GM21576 (cell line): Measurements from ENCODE around the gene DNMT1.
"Not testable (repeated sequence)": the region's sequence is repeated elsewhere in the genome, so short reads cannot be mapped to it uniquely, and the experiment has no call there.

ENCODE experiments used
- ATAC-seq: cut with Tn5 transposase; IDR thresholded peaks from one replicate; pipeline ENCODE4 v1.9.1; 2021; ENCODE audit warnings: mild to moderate bottlenecking, moderate library complexity; ENCODE audit not compliant: unreplicated experiment

The DNMT1 gene

GRCh38 chr19:10222201-10222890 lies 27.6 kb upstream of the DNMT1 start:
- no peak for ATAC-seq

DNA sequence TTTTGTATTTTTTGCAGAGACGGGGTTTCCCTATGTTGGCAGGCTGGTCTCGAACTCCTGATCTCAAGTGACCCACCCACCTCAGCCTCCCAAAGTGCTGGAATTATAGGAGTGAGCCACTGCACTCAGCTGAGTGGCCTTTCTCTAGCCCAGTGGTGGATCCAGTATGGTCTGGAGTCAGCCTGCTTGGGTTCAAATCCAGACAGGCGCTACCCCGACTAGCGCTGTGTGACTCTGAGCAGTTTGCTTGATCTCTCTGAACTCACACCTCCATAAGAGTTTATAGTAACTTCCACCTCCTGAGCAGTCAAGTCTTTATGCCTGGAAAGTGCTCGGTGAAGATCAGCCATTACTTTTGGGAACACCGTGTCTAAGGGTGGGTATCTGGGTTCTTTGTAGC lies 25.9 kb upstream of the DNMT1 start:
- ATAC-seq, result no peak

DNA sequence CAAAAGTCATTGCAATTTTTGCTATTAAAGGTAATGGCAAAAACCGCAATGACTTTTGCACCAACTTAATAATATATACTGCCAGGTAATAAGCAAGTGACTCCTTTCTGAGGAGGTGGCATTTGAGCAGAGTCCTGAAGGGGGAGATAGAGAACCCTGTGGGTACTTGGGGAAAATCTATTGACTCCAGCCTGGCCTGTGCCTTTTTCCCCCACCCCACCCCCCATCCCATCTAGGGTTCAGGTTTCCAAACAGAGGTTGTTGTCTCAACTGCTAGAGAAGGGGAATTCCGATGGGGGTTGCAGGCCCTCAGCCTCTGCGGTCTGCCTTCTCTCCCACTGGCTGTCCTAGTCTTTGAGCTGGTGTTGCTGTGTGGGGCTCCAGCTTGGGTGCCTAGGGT lies 24.9 kb upstream of the DNMT1 start:
- ATAC-seq, result no peak

GRCh38 chr19:10217085-10217484 lies 22.3 kb upstream of the DNMT1 start:
- ATAC-seq, result no peak

DNA sequence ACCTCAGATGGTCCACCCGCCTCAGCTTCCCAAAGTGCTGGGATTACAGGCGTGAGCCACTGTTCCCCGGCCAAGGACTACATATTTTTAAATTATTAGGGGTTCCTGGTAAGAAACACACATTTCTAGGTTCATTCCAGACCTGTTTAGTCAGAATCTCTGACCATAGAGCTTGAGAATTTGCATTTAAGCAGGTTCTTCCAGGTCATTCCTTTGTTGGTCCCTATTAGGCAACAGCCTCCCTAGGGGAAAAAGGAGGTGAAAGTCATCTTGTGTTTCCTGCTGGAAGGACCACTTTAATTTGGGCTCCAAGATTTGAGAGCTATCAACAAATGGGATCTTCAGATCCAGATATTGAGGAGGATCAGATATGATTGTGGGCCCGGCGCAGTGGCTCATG lies 20.0 kb upstream of the DNMT1 start:
- no peak for ATAC-seq

DNA sequence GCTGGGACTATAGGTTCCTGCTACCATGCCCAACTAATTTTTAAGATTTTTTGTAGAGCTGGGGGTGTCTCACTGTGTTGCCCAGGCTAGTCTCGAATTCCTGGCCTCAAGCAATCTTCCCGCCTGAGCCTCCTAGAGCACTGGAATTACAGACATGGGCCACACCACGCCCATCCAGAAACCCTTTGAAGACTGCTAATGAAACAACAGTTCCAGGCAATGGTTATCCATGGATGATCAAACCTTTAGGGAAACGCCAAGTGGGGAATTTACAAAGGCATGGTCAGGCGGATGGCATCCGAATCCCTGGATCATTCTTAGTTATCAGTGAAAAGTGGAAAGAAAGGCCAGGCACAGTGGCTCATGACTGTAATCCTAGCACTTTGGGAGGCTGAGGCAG lies 16.9 kb upstream of the DNMT1 start:
- no peak for ATAC-seq

GRCh38 chr19:10211061-10211460 lies 16.3 kb upstream of the DNMT1 start:
- no peak for ATAC-seq

DNA sequence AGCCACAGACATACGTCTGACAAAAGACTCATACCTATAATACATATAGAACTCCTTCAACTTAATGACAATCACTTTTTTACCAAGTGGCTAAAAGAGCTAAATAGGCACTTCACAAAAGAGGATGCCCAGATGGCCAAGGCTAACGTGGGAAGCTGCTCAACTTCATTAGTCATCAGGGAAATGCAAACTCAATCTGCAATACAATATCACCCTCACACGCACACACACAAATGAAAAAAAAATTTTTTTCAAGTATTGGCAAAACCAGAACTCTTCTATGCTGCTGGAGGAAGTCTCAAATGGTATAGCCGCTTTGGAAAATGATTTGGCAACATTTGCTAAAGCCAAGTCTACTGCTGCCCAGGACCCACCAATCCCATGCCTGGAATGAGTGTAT lies 14.6 kb upstream of the DNMT1 start:
- no peak for ATAC-seq

GRCh38 chr19:10207026-10207425 lies 12.3 kb upstream of the DNMT1 start:
- ATAC-seq, result no peak

GRCh38 chr19:10206226-10206885 lies 11.6 kb upstream of the DNMT1 start:
- no peak for ATAC-seq

- ATAC-seq, result no peak
These were observed 10.9 kb upstream of the DNMT1 start for GRCh38 chr19:10205636-10206035.

DNA sequence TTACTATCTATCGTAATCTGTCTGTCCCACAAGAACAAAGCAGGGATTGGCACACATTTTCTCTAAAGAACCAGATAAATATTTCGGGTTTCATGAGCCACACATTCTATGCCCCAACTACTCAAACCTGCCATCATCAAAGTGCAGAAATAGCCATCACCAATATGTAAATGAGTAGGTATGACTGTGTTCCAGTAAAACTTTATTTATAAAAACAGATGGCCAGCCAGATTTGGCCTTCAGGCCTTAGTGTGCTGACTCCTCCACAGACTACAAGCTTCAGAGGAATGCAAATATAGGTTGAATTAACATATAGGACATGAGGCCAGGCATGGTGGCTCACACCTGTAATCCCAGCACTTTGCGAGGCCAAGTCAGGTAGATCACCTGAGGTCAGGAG lies 8.9 kb upstream of the DNMT1 start:
- no peak for ATAC-seq

DNA sequence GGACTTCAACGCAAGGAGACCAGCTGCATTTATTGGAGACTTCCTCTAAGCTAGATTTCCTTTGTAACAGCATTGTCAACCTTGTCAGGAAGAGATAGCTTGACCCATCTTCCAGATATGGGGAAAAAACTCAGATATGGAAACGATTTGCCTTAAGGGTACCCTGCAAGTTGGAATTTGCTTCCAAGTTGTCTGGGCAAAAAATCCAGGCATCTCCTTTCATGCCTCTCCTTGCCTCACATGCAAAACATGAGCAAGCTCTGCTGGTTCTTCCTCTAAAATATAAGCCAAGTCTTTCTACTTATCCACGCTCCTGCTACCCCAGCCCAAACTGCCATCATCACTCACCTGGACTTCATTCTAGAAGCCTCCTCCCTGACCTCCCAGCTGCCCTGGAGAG lies 6.4 kb upstream of the DNMT1 start:
- ATAC-seq, result no peak

GRCh38 chr19:10200101-10200500 lies 5.3 kb upstream of the DNMT1 start:
- ATAC-seq, result not testable (repeated sequence)

DNA sequence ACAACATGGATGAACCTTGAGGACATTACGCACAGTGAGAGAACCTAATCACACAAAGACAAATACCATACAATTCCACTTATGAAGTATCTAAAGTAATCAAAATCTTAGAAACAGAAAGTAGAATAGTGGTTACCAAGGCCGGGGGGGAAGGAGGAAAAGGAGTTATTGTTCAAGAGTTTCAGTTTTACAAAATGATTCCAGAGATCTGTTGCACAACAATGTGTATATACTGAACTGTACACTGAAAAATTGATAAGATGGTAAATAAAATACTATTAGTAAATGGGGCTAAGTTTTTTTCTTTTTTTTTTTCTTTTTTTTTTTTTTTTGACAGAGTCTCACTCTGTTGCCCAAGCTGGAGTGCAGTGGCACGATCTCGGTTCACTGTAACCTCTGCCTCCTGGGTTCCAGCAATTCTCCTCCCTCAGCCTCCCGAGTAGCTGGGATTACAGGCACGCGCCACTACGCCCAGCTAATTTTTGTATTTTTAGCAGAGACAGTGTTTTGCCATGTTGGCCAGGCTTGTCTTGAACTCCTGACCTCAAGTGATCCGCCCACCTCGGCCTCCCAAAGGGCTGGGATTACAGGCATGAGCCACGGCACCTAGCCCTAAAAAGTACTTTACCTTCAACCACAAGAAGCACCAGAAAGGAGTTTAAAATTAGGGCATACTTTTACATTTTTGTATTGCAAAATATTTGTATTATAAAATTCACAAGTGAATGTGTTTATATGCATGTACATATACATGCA lies 4.3 kb upstream of the DNMT1 start:
- not testable (repeated sequence) for ATAC-seq

GRCh38 chr19:10195199-10195519 lies 406 bp upstream of the DNMT1 start:
- ATAC-seq, result no peak

DNA sequence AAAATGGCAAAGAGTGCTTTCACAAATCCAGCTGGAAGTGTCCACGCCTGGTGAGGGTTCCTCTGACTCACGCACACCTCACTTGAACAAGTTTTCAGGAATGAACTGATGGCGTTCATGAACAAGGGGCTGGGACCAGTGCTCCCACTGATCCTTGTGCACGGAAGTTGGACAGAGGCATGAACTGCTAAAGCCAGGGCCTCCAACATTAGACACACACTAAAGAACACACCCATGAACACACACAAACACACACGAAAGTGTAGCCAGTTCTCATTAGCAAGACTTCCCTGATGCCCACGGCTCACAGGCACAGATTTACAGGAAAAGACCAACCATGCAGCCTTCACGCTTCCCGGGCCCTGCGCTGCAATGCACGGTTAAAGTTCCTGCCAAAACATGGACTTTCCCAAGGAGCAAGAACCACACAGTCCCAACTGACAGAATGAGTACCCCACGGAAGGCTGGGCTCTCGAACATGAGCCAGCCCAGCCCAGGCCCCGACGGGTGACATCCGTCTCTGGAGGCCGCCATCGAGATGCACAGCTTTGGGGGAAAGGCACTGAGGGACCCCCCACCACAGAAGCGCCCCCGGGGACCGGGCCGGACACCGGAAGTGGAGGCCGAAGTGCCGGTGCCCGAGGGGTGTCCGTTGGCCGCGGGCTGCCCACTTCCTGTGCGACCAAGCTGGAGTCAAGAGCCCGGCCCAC lies 808 bp downstream of the DNMT1 start:
- ATAC-seq, result peak; percentile 17

- ATAC-seq, result no peak
These were observed 1.8 kb downstream of the DNMT1 start for GRCh38 chr19:10192922-10193321.

DNA sequence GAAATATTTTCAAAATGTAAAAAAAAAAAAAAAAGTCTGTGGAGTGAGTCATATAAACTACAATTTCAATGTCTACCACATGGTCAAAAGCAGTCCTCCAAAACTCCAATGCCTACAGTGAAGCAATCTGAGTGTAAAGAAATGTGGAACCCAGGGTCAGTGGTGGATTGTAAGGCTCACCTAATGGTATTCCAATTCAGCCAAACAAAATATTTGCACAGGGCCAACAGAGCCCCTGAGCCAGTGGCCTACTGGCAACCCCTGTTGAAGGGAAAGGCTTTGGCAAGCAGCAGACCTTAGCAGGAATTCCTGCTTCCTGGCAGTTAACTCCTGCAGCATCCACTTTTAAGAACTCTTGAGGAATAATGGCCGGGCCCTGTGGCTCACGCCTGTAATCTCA lies 3.4 kb downstream of the DNMT1 start:
- no peak for ATAC-seq

DNA sequence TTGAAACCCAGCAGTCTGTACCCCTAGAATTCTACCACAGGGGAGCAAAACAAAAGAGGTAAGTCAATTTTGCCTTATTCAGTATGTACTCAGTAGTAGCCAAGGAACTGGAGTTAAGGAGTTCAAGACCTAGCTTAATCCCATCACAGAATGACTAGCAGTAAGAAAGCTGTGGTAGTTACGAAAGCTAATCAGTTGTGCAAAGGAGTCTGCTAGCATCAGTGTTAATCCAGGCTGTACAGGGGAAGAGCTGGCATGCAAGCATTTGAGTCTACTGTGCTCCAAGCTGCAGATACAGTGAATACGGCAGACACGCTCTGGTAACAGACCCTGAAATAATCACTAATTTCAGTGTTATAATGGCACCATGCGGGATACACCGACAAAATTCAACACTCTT lies 4.7 kb downstream of the DNMT1 start:
- ATAC-seq, result no peak

DNA sequence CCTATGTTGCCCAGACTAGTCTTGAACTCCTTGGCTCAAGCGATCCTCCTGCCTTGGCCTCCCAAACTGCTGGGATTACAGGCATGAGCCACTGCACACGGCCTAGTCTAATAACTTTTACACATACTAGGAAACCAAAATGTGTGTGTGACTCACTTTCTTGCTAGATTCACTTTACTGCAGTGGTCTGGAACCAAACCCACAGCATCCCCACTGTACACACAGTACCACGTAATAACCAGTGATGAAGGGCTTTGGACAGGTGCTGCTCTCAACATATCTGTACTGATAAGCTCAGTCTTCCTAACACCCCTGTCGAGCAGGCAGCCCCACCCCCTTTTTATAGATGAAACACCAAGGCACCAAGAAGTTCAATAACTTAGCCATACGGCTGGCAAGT lies 5.1 kb downstream of the DNMT1 start:
- ATAC-seq, result no peak

- no peak for ATAC-seq
These were observed 7.4 kb downstream of the DNMT1 start for GRCh38 chr19:10187315-10187714.
